Chondrocyte (in vitro differentiated cells): ENCODE results near the gene OR52J3. TPM values are rescaled to one million over a fixed set of nuclear protein-coding genes. Genes with fewer than 3 reads are reported as not detected.

Source experiments
- DNase-seq: peaks from one replicate; pipeline ENCODE4 v3.0.0; 2021; ENCODE audit warnings: mixed read lengths, low spot score
- H3K27ac Mint-ChIP-seq: one replicate; pipeline ENCODE4 v1.8.0; 2021; ENCODE audit warnings: mild to moderate bottlenecking, moderate library complexity, mixed read lengths; ENCODE audit not compliant: unreplicated experiment
- H3K27me3 Mint-ChIP-seq: 2 replicates; pipeline ENCODE4 v1.8.0; 2021; ENCODE audit warnings: low read depth, mixed read lengths
- H3K36me3 Mint-ChIP-seq: 2 replicates; pipeline ENCODE4 v1.8.0; 2021; ENCODE audit warnings: low read depth, mixed read lengths
- H3K4me1 Mint-ChIP-seq: 2 replicates; pipeline ENCODE4 v1.8.0; 2021; ENCODE audit warnings: low read depth, mild to moderate bottlenecking, mixed read lengths
- H3K4me3 Mint-ChIP-seq: one replicate; pipeline ENCODE4 v1.8.0; 2021; ENCODE audit warnings: mild to moderate bottlenecking, moderate library complexity, mixed read lengths; ENCODE audit not compliant: unreplicated experiment
- H3K9me3 Mint-ChIP-seq: 2 replicates; pipeline ENCODE4 v1.8.0; 2021; ENCODE audit warnings: low read depth, mixed read lengths
- total RNA-seq: library from RNA; stranded (reverse); gene quantifications from 3 replicates; pipeline ENCODE4 v1.2.1, GENCODE V29; 2021
- TF ChIP-seq, protein P1 (sequence below): fragments of 200-600 bp; sonication (generic); IDR thresholded peaks from 2 replicates; pipeline ENCODE4 v1.5.0; 2021; ENCODE audit warnings: antibody characterized with exemption, mild to moderate bottlenecking, moderate library complexity

OR52J3 gene
- total RNA-seq, 1 donor from 2014 or later = not detected

DNA sequence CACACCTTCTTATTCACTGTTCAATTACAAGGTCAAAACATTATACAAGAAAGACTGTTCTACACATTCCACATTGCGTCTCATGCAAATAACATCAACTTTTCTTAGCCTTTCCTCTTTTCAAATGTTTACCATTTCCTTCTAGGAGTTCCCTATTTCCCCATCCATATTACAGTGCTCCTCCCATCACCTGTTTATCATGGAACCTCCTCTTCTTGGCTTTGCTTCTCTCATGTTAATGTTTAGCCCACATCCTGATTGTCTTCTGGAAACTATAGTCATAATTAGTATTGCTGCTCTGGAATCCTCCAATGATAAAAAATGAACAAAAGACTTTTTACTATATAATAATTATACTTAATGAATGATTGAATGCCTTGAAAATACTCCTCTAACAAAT is 44.3 kb downstream of the OR52J3 start:
- Mint-ChIP-seq H3K27ac (no peak overlapping the region), H3K27me3 (peaks cover 12% of the 10 kb centered on the region), H3K36me3 (no peaks in the 10 kb centered on the region), H3K4me3 (no peak overlapping the region), H3K4me1 (no peaks in the 10 kb centered on the region), H3K9me3 (no peaks in the 10 kb centered on the region)
- TF ChIP-seq, protein P1, sequence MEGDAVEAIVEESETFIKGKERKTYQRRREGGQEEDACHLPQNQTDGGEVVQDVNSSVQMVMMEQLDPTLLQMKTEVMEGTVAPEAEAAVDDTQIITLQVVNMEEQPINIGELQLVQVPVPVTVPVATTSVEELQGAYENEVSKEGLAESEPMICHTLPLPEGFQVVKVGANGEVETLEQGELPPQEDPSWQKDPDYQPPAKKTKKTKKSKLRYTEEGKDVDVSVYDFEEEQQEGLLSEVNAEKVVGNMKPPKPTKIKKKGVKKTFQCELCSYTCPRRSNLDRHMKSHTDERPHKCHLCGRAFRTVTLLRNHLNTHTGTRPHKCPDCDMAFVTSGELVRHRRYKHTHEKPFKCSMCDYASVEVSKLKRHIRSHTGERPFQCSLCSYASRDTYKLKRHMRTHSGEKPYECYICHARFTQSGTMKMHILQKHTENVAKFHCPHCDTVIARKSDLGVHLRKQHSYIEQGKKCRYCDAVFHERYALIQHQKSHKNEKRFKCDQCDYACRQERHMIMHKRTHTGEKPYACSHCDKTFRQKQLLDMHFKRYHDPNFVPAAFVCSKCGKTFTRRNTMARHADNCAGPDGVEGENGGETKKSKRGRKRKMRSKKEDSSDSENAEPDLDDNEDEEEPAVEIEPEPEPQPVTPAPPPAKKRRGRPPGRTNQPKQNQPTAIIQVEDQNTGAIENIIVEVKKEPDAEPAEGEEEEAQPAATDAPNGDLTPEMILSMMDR = no peak
- DNase-seq = no peak

DNA sequence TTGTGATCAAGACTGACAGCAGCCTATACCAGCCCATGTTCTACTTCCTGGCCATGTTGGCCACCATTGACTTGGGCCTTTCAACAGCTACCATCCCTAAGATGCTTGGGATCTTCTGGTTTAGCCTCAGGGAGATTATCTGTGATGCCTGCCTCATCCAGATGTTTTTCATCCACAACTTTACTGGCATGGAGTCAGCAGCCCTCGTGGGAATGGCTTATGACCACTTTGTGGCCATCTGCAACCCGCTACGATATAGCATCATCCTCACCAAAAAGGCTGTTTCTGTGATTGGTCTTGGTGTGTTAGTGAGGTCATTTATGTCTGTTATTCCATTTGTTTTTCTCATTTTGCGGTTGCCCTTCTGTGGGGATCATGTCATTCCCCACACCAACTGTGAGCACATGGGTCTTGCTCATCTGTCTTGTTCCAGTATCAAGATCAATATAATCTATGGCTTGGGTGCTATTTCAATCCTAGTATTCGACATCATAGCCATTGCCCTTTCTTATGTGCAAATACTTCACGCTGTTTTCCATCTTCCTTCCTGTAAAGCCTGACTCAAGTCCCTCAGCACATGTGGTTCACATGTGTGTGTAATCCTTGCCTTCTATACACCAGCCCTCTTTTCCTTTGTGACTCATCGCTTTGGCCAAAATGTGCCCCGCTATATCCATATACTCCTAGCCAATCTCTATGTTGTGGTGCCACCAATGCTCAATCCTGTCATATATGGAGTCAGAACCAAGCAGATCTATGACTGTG is 46.7 kb downstream of the OR52J3 start:
- no peak for DNase-seq
- TF ChIP-seq, protein P1 = no peak
- H3K4me3 Mint-ChIP-seq = no peak overlapping the region
- no peak overlapping the region for H3K27ac Mint-ChIP-seq
- no peaks in the 10 kb centered on the region for H3K4me1 Mint-ChIP-seq
- no peaks in the 10 kb centered on the region for H3K36me3 Mint-ChIP-seq
- H3K27me3 Mint-ChIP-seq = peaks cover 14% of the 10 kb centered on the region
- no peaks in the 10 kb centered on the region for H3K9me3 Mint-ChIP-seq

DNA sequence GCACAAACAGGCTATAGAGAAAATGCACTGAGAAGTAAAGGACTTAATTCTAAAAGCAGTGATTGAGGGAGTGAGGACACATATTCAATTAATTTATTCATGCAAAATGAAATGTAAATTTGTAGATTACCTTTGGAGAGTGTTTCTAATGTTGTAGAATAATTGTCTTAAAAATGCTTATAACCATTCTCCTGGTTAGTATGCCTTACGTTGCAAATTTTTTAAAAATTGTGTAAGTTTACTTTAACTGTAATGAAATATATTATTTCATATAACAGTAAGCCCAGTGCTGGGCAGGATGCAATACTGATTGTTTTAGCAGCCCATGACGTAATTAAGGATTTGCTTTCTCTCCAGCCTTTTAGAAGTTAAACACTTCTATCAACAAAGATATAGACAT is 49.7 kb downstream of the OR52J3 start:
- no peak overlapping the region for H3K4me3 Mint-ChIP-seq
- H3K27me3 Mint-ChIP-seq = peaks cover 20% of the 10 kb centered on the region
- TF ChIP-seq, protein P1 = no peak
- H3K27ac Mint-ChIP-seq = no peak overlapping the region
- no peaks in the 10 kb centered on the region for H3K9me3 Mint-ChIP-seq
- H3K36me3 Mint-ChIP-seq = no peaks in the 10 kb centered on the region
- no peaks in the 10 kb centered on the region for H3K4me1 Mint-ChIP-seq
- DNase-seq = no peak

Other genes starting within 250 kb of the OR52J3 start
- gene OR52R1, start 242.1 kb upstream of the OR52J3 start, total RNA-seq = not detected in 3 replicates
- gene OR51F2, start 225.2 kb upstream of the OR52J3 start, total RNA-seq = not detected in 3 replicates
- gene OR51S1, start 197.3 kb upstream of the OR52J3 start, total RNA-seq = not detected in 3 replicates
- gene OR51T1, start 164.6 kb upstream of the OR52J3 start, total RNA-seq = not detected in 3 replicates
- not detected in 3 replicates for gene OR51A7, start 142.7 kb upstream of the OR52J3 start, total RNA-seq
- gene OR51G2, start 127.2 kb upstream of the OR52J3 start, total RNA-seq = not detected in 3 replicates
- not detected in 3 replicates for gene OR51G1, start 122.2 kb upstream of the OR52J3 start, total RNA-seq
- gene OR51A4, start 98.9 kb upstream of the OR52J3 start, total RNA-seq = not detected in 3 replicates
- gene OR51A2, start 90.8 kb upstream of the OR52J3 start, total RNA-seq = not detected in 3 replicates
- not detected in 3 replicates for gene OR51L1, start 51.7 kb upstream of the OR52J3 start, total RNA-seq
- not detected in 3 replicates for gene OR52E2, start 13.1 kb downstream of the OR52J3 start, total RNA-seq
- gene OR52E1, start 23.0 kb downstream of the OR52J3 start, total RNA-seq = not detected in 3 replicates
- not detected in 3 replicates for gene OR52A5, start 91.8 kb downstream of the OR52J3 start, total RNA-seq
- not detected in 3 replicates for gene OR52A1, start 108.2 kb downstream of the OR52J3 start, total RNA-seq
- not detected in 3 replicates for gene OR51V1, start 154.2 kb downstream of the OR52J3 start, total RNA-seq
- gene HBB, start 180.5 kb downstream of the OR52J3 start, total RNA-seq = not detected in 3 replicates
- gene HBD, start 188.0 kb downstream of the OR52J3 start, total RNA-seq = not detected in 3 replicates
- not detected in 3 replicates for gene HBG1, start 203.3 kb downstream of the OR52J3 start, total RNA-seq
- gene HBG2, start 208.3 kb downstream of the OR52J3 start, total RNA-seq = not detected in 3 replicates
- not detected in 3 replicates for gene HBE1, start 223.4 kb downstream of the OR52J3 start, total RNA-seq